H1 (cell line): ENCODE data around the gene HDLBP. TPM values are rescaled to one million over a fixed set of nuclear protein-coding genes. Genes with fewer than 3 reads are reported as not detected.

ENCODE experiments used
- polyA plus RNA-seq, 7 experiments: library from polyadenylated mRNA; depleted of rRNA in 3 of 7; stranded (reverse) in 5 of 7; unstranded in 2 of 7; fragments of >200 nt in 5 of 7; fragments of 200-250 nt in 2 of 7; gene quantifications; 1 replicate in 5 of 7; 2 replicates in 1 of 7; 4 replicates in 1 of 7; pipeline versions ENCODE4 v1.2.1 to v1.2.3, GENCODE V29; 2011 to 2013; ENCODE audit warnings: missing spikeins in 2 of 7, mixed read lengths in 2 of 7
- total RNA-seq: library from RNA; stranded (reverse); fragmentation: NEBNext Ultra II Directional; extraction: Animal tissue kit (Norgen Biotek cat#: 25700); gene quantifications from 2 replicates; pipeline ENCODE4 v1.2.1, GENCODE V29; 2021
- TF ChIP-seq, protein P1 (sequence below): IDR thresholded peaks from 2 replicates; pipeline ENCODE4 v1.6.1; 2011; ENCODE audit warnings: low read length, improper control_type of control experiment

Gene HDLBP
- total and polyA plus RNA-seq, 2 of the 8 experiments (the other 6 are each of a cell fraction or from before 2014, with no cell fraction given) = 185 to 360 TPM

DNA sequence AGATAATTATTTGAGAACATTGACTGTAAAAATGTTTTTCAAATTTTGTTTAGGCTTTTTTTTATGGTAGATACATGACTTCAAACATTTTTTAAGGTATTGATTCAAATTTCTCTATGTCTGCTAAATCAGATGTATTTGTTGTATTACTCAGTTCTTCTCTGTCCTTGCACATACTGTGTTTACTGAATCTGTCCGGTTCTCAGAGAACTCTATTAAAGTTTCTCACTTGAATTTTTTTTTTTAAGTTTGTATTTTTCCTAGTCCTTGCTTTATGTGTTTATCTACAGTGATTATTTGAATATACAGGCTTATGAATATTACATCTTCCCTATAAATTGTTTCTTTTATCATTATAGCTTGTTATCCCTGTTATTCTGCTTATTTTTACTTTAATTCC lies 5.6 kb upstream of the HDLBP start (continued):
- TF ChIP-seq, protein P1, sequence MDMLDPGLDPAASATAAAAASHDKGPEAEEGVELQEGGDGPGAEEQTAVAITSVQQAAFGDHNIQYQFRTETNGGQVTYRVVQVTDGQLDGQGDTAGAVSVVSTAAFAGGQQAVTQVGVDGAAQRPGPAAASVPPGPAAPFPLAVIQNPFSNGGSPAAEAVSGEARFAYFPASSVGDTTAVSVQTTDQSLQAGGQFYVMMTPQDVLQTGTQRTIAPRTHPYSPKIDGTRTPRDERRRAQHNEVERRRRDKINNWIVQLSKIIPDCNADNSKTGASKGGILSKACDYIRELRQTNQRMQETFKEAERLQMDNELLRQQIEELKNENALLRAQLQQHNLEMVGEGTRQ = no peak
